Activated naive CD8-positive, alpha-beta T cell treated with anti-CD3 and anti-CD28 coated beads, Interleukin-2, amount 50 U/mL, for 16 hours (primary cell): ENCODE results near the gene MYL12B.
"Not testable (repeated sequence)": the region's sequence is repeated elsewhere in the genome, so short reads cannot be mapped to it uniquely, and the experiment has no call there.

ENCODE experiments used
- DNase-seq: peaks from one replicate; pipeline ENCODE4 v3.0.0-alpha.2; 2020; ENCODE audit warnings: low read depth, low spot score

MYL12B gene

GRCh38 chr18:3261373-3262233, at the start of gene MYL12B:
Gene MYL12B, plus strand, starts transcription at chr18:3262133. Its CDS starts 10,766 bp downstream, at chr18:3272899.
- DNase-seq: peak; percentile 38

GRCh38 chr18:3212657-3213056, 49.3 kb upstream of the MYL12B start:
- DNase-seq: no peak

GRCh38 chr18:3213300-3214059, 48.5 kb upstream of the MYL12B start:
- DNase-seq: no peak

- no peak for DNase-seq
Measured at GRCh38 chr18:3214855-3215637, 46.9 kb upstream of the MYL12B start.

GRCh38 chr18:3216987-3217386, 44.9 kb upstream of the MYL12B start:
- DNase-seq: no peak

- DNase-seq: no peak
Measured at GRCh38 chr18:3217948-3218647, 43.8 kb upstream of the MYL12B start.

GRCh38 chr18:3218819-3219218, 43.1 kb upstream of the MYL12B start:
- DNase-seq: no peak

GRCh38 chr18:3219241-3219630, 42.7 kb upstream of the MYL12B start:
- no peak for DNase-seq

- no peak for DNase-seq
Measured at GRCh38 chr18:3219631-3220335, 42.1 kb upstream of the MYL12B start, which contains the start of gene MYOM1. Gene MYOM1, minus strand, starts transcription at chr18:3219968. Its CDS starts 4,745 bp downstream, at chr18:3215223.

GRCh38 chr18:3220868-3221267, 41.1 kb upstream of the MYL12B start:
- not testable (repeated sequence) for DNase-seq

- no peak for DNase-seq
Measured at GRCh38 chr18:3221496-3221895, 40.4 kb upstream of the MYL12B start.

GRCh38 chr18:3223356-3223755, 38.6 kb upstream of the MYL12B start:
- DNase-seq: no peak

- DNase-seq: no peak
Measured at GRCh38 chr18:3224223-3224622, 37.7 kb upstream of the MYL12B start.

- DNase-seq: no peak
Measured at GRCh38 chr18:3225588-3225987, 36.3 kb upstream of the MYL12B start.

- no peak for DNase-seq
Measured at GRCh38 chr18:3226048-3226447, 35.9 kb upstream of the MYL12B start.

GRCh38 chr18:3230401-3231334, 31.3 kb upstream of the MYL12B start:
- DNase-seq: no peak

- DNase-seq: no peak
Measured at GRCh38 chr18:3233004-3233403, 28.9 kb upstream of the MYL12B start.

GRCh38 chr18:3233433-3234168, 28.3 kb upstream of the MYL12B start:
- no peak for DNase-seq

- DNase-seq: no peak
Measured at GRCh38 chr18:3234457-3234856, 27.5 kb upstream of the MYL12B start.
